C4-2B (cell line): ENCODE results near the gene MUC15.

Experiments used
- H3K27ac ChIP-seq: fragments of 450-650 bp; 2 replicates; pipeline ENCODE4 v1.5.1; 2017
- ZFX ChIP-seq: fragments of 450-650 bp; IDR thresholded peaks from 2 replicates; pipeline ENCODE4 v1.6.1; 2017
- TF ChIP-seq, protein P1 (sequence below): fragments of 450-650 bp; conservative IDR thresholded peaks from 2 replicates; pipeline ENCODE4 v1.5.1; 2017; ENCODE audit warnings: mild to moderate bottlenecking

The MUC15 gene, protein sequence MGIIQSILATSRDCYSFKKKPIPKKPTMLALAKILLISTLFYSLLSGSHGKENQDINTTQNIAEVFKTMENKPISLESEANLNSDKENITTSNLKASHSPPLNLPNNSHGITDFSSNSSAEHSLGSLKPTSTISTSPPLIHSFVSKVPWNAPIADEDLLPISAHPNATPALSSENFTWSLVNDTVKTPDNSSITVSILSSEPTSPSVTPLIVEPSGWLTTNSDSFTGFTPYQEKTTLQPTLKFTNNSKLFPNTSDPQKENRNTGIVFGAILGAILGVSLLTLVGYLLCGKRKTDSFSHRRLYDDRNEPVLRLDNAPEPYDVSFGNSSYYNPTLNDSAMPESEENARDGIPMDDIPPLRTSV

DNA sequence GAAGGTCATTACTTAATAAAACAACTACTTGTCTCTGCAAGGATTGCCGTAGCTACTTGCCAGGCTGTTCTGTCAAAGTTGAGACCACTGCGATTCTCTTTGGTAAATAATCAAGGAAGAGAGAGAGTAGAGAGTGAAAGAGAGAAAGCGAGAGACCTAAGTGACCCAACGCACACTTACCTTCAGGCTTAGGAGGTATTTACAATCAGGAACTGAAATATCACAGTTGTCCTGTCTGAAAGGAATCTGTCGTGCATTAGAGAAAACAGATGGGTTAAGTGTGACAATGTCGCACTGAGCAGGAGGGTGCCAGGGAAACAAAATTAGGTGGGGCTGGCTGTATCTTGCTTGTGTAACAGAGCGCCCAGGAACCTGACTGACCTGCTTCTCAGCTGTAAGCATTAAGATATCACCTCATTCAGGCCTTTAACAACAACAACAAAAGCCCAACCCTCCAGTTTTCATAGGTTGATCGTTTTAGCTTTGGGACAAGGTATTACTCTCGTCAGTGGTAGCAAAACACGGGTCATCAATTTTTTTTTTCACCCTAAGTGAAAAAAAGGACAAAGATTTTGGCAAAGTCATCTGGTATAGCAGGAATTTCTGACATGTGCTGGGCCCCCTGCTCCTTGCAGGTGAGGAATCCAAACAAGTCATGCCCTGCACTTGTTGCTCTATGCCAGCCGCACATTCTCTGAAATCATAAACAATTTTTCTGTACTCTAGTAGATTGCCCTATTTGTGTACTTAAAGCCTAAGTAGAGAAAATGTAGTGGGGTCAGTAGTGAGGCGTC is at the start of gene MUC15:
Gene MUC15 (minus strand): TSS at position 403 of the 794 bp plus-strand sequence. CDS start 5,169 bp downstream, outside the sequence.
- no peak within 1 kb of the TSS for H3K27ac ChIP-seq
- no peak for TF ChIP-seq ZFX
- TF ChIP-seq, protein P1, sequence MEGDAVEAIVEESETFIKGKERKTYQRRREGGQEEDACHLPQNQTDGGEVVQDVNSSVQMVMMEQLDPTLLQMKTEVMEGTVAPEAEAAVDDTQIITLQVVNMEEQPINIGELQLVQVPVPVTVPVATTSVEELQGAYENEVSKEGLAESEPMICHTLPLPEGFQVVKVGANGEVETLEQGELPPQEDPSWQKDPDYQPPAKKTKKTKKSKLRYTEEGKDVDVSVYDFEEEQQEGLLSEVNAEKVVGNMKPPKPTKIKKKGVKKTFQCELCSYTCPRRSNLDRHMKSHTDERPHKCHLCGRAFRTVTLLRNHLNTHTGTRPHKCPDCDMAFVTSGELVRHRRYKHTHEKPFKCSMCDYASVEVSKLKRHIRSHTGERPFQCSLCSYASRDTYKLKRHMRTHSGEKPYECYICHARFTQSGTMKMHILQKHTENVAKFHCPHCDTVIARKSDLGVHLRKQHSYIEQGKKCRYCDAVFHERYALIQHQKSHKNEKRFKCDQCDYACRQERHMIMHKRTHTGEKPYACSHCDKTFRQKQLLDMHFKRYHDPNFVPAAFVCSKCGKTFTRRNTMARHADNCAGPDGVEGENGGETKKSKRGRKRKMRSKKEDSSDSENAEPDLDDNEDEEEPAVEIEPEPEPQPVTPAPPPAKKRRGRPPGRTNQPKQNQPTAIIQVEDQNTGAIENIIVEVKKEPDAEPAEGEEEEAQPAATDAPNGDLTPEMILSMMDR, result no peak

DNA sequence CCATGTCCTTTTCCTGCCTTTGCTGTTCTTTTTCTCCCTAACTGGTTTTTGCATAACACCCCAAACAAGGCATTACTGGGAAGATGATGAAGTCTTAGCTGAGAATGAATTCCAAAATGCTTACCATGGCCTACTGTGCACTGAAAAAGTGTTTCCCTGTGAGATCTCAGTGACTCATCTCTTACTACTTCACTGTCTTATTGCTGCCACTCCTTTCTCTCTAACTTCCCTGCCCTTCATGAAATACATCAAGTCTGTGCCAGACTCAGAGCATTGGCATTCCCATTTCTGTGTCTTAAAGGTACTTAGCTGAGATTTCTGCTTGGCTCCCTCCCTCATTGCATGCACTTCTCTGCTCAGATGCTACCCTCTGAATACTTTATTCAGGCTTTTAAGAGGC is 49.1 kb upstream of the MUC15 start:
- TF ChIP-seq, protein P1, result no peak
- TF ChIP-seq ZFX, result no peak
- no peak overlapping the region for H3K27ac ChIP-seq

DNA sequence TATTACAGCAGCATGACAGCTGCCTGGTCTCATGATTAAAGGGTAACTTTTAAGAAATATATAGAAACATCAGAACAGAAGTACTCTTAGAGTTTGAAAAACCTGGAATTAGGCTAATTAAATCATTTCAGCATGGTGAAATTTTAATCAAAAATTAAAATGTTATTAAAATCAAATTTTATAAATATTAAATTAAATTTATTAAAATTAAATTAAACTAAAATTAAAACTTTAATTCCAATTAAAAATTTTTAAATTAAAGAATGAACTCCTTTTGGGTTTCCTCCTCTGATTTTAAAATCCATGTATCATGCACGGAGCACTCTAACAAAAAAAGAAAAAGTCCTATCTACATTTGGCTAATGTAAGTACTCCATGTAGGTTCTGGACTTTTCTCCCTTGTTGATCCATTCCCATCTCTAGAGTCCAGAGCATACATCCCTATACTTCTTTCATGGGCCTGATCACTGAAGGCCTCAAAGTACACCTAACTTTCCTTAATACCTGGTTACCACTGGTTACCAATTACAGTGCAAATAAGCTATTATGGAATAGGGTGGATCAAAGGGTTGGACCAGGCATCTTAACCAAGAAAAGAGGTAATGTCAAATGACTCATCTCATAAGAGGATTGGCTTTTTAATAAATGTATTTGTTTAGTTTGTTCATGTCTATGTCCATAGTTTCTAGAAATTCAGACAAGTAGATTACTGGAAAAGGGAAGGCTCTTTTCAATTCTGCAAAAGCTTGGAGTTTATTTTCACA is 48.4 kb upstream of the MUC15 start:
- H3K27ac ChIP-seq, result no peak overlapping the region
- TF ChIP-seq, protein P1, result no peak
- TF ChIP-seq ZFX, result no peak

DNA sequence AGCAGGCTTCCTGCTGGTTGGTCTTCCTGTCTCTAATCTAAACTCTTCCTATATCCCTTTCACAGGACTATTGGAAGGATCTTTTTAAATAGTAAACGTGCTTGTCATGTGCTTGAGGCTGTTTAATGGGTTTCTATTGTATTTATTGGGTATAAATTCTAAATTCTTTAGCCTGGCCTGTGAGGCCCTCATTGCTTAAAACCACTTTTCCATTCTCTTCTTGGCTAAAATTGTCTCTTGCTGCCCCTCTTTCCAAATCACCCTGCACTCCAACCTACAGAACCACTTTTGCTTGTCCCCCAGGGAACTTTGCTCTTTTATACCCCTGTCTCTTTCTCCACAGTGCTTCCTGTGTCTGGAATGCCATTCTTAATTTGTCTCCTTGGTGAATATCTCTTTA is 46.4 kb upstream of the MUC15 start:
- H3K27ac ChIP-seq, result no peak overlapping the region
- TF ChIP-seq, protein P1, result no peak
- no peak for TF ChIP-seq ZFX

DNA sequence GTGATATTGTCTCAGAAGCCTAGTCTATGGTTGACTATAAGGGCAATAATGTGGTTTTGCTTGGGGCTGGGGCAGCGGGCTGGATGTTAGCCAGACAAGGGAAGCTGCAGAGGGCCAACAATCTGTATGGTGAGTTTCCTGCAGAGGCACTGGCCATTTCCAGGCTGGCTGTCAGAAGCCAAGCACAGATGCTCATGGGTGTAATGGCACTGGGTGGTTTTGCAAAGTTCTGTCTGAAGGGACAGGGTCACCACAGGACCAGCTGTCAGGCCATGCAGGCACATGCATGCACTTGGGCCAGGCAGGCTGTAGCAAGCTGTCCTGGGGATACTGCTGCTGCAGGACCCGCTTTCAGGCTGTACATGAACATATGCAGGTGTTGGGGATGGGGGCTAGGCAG is 41.7 kb upstream of the MUC15 start:
- TF ChIP-seq ZFX, result no peak
- TF ChIP-seq, protein P1, result no peak
- no peak overlapping the region for H3K27ac ChIP-seq

DNA sequence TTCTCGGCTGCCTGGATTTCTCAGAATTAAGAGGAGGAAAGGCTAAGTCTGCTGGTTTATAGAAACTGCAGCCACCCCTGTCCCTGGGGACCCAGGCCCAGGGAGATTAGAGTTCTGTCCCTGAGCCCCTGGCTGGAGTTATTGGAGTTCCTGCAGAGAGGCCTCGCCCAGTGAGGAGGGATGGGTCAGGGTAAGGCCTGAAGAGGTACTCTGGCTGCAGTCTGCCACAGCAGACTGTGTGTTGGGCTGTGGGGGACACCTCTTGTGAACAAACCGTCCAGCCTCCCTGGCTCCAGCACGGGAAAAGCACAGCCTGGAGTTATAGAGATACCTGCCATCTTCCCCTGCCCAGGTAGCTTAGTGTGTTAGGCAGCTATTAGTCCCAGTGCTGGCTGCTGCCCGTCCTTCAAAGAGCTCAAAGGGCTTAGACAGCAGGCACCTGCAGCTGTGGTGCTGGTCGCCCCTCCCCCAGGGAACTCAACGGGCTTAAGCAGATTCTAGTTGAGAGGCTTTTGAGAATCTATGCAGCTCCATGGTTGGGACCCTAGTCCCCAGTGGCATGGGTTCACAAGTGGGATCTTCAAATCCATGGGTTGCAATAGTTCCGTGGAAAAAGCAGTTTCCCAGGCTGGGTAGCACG is 36.6 kb upstream of the MUC15 start:
- TF ChIP-seq, protein P1, result no peak
- no peak for TF ChIP-seq ZFX
- H3K27ac ChIP-seq, result no peak overlapping the region
